ENCODE data around the gene SNX6.

The SNX6 gene

GRCh38 chr14:34610101-34610500 lies 19.8 kb downstream of the SNX6 start:
- TF ChIP-seq GATA3 (IDR thresholded peaks at IDR 0.05; ENCODE audit: low read depth, low read length) (no peak), GATA2 (IDR thresholded peaks at IDR 0.05; ENCODE audit: low read depth, low read length) (no peak)

DNA sequence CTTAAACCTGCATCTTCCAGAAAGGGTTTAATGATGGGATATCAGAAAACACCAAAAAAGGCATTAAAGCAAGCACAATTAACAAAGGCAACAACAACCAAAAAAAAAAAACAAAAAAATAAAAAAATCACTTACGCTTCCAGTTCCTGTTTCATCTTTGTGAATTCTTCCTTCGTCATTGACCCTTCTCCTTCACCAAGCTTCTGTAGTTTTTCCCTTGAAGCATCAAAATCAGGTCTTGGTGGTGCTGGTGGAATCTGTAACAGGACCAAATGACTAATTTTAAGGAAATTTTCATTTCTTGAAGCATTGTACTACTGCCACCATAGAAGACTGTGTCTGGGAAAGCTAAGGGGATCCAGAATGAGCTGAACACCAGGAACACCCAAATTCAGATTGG lies 24.5 kb downstream of the SNX6 start:
- no peak for TF ChIP-seq GATA3 (IDR thresholded peaks at IDR 0.05; ENCODE audit: low read depth, low read length)
- TF ChIP-seq GATA2 (IDR thresholded peaks at IDR 0.05; ENCODE audit: low read depth, low read length), result no peak

- TF ChIP-seq GATA2 (IDR thresholded peaks at IDR 0.05; ENCODE audit: low read depth, low read length) (no peak), GATA3 (IDR thresholded peaks at IDR 0.05; ENCODE audit: low read depth, low read length) (no peak)
These were observed 25.0 kb downstream of the SNX6 start for GRCh38 chr14:34604995-34605394.

DNA sequence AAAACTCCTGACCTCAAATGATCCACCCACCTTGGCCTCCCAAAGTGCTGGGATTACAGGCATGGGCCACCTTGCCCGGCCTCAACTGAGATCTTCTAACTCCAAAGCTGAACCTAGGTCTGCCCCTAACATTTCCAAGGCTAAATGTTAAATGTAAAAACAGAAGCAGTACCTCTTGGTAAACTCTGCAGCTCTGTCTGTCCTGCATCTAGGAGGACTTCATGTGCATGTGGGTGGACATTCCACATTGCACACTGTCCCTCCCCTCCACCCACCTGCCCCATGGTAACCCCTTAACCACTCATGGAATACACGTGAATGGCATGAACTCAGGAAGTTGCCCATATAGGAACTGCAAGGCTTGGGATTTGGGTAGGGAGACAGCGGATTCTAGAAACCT lies 33.1 kb downstream of the SNX6 start:
- TF ChIP-seq GATA3 (IDR thresholded peaks at IDR 0.05; ENCODE audit: low read depth, low read length) (no peak), GATA2 (IDR thresholded peaks at IDR 0.05; ENCODE audit: low read depth, low read length) (no peak)

DNA sequence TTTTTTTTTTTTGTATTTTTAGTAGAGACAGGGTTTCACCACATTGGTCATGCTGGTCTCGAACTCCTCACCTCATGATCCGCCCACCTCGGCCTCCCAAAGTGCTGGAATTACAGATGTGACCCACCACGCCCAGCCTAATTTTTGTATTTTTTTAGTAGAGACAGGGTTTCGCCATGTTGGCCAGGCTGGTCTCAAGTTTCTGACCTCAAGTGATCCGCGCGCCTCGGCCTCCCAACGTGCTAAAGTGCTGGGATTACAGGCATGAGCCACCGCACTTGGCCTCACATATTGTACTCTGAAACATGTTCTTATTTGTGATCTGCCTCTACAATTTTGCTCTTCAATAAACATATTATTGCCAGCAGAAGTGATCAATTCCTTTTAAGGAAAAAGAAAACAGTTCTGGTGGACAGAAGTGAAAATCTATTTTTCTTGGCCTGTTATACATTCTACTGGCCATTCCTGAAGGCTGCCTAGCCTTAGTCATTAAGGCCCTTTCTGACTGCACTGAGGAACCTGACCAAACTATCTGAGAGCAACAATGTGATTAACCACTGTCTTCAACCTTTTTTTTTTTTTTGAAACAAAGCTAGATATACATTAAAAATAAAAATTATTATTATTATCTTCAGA lies 36.1 kb downstream of the SNX6 start:
- TF ChIP-seq GATA3 (IDR thresholded peaks at IDR 0.05; ENCODE audit: low read depth, low read length) (no peak), GATA2 (IDR thresholded peaks at IDR 0.05; ENCODE audit: low read depth, low read length) (no peak)

- TF ChIP-seq GATA3 (IDR thresholded peaks at IDR 0.05; ENCODE audit: low read depth, low read length), result no peak
- TF ChIP-seq GATA2 (IDR thresholded peaks at IDR 0.05; ENCODE audit: low read depth, low read length), result no peak
These were observed 37.3 kb downstream of the SNX6 start for GRCh38 chr14:34592623-34593022.

DNA sequence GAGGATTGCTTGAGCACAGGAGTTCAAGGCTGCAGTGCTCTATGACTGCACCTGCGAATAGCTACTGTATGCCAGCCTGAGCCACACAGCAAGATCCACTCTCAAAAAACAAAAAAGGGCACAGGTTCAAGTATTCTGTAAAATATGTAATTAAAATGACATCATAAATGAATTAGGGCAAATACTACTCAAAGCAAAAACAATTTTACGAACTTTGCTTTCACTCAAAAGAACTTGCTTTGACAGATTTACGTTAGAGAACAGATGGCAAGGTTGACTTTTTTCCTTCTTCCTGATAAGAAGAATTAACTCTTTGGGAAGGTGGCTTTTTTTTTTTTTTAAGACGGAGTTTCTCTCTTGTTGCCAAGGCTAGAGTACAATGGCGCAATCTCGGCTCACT lies 46.4 kb downstream of the SNX6 start:
- TF ChIP-seq GATA2 (IDR thresholded peaks at IDR 0.05; ENCODE audit: low read depth, low read length), result no peak
- no peak for TF ChIP-seq GATA3 (IDR thresholded peaks at IDR 0.05; ENCODE audit: low read depth, low read length)

DNA sequence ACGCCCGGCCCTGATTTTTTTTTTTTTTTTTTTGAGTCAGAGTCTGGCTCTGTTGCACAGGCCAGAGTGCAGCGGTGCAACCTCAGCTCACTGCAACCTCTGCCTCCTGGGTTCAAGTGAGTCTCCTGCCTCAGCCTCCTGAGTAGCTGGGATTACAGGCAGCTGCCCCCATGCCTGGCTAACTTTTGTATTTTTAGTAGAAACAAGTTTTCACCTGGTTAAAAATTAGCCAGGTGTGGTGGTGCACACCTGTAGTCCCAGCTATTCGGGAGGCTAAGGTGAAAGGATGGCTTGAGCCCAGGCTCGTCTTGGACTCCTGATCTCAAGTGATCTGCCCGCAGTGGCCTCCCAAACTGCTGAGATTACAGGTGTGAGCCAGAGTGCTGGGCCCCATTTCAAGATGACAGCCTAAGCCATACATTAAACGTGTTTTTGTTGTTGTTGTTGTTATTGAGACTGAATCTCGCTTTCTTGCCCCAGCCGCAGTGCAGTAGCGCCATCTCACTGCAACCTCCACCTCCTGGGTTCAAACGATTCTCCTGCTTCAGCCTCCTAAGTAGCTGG lies 47.7 kb downstream of the SNX6 start:
- TF ChIP-seq GATA2 (IDR thresholded peaks at IDR 0.05; ENCODE audit: low read depth, low read length), result no peak

DNA sequence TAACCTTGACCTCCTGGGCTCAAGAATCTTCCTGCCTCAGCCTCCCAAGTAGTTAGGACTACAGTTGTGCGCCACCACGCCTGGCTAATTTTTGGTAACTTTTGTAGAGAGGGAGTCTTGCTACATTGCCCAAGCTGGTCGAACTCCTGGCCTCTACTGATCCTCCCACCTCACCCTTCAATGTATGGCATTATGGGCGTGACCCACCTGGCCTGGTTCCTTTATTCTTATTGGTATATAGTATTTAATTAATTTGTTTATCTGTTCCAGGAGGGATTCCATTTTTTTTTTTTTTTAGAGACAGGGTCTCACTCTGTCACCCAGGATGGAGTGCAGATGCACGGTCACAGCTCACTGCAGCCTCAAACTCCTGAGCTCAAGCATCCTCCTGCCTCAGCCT lies 49.6 kb downstream of the SNX6 start:
- TF ChIP-seq GATA2 (IDR thresholded peaks at IDR 0.05; ENCODE audit: low read depth, low read length) (no peak), GATA3 (IDR thresholded peaks at IDR 0.05; ENCODE audit: low read depth, low read length) (no peak)

DNA sequence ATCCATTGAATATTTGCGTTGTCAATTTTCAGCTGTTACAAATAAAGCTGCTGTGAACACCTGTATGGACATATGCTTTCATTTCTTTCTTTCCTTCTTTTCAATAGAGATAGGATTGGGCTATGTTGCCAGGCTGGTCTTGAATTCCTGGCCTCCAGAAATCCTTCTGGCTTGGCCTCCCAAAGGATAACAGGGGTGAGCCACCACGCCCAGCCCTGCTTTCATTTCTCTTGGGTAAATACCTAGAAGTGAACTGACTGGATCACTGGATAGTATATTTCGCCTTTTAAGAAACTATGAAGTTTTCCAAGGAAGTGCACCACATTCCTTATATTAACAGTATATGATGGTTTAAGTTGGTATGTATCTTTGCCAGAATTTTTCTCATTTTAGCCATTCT lies 58.2 kb downstream of the SNX6 start:
- TF ChIP-seq GATA2 (IDR thresholded peaks at IDR 0.05; ENCODE audit: low read depth, low read length) (no peak), GATA3 (IDR thresholded peaks at IDR 0.05; ENCODE audit: low read depth, low read length) (no peak)

- TF ChIP-seq GATA3 (IDR thresholded peaks at IDR 0.05; ENCODE audit: low read depth, low read length) (no peak), GATA2 (IDR thresholded peaks at IDR 0.05; ENCODE audit: low read depth, low read length) (no peak)
These were observed 60.2 kb downstream of the SNX6 start for GRCh38 chr14:34569750-34570149.

DNA sequence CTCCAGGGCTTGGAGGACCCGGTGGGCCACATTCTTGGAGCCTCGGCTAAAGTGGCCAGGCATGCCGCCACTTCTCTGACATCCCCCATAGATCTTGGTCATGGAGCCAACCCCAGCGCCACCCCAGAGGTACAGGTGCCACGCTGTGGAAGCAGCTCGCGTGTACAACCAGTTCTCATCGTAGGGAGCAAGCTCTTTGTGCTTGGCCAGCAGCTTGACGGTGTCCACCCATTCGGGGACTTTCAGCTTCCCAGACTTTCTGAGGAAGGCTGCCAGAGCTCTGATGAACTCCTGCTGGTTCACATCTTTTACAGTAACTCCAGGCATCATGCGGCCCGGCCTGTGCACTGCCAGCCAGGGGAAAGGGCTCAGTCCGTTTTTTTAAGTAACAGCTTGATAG lies 61.1 kb downstream of the SNX6 start:
- TF ChIP-seq GATA3 (IDR thresholded peaks at IDR 0.05; ENCODE audit: low read depth, low read length), result no peak
- no peak for TF ChIP-seq GATA2 (IDR thresholded peaks at IDR 0.05; ENCODE audit: low read depth, low read length)

- no peak for TF ChIP-seq GATA3 (IDR thresholded peaks at IDR 0.05; ENCODE audit: low read depth, low read length)
- no peak for TF ChIP-seq GATA2 (IDR thresholded peaks at IDR 0.05; ENCODE audit: low read depth, low read length)
These were observed 67.2 kb downstream of the SNX6 start for GRCh38 chr14:34562776-34563150.

DNA sequence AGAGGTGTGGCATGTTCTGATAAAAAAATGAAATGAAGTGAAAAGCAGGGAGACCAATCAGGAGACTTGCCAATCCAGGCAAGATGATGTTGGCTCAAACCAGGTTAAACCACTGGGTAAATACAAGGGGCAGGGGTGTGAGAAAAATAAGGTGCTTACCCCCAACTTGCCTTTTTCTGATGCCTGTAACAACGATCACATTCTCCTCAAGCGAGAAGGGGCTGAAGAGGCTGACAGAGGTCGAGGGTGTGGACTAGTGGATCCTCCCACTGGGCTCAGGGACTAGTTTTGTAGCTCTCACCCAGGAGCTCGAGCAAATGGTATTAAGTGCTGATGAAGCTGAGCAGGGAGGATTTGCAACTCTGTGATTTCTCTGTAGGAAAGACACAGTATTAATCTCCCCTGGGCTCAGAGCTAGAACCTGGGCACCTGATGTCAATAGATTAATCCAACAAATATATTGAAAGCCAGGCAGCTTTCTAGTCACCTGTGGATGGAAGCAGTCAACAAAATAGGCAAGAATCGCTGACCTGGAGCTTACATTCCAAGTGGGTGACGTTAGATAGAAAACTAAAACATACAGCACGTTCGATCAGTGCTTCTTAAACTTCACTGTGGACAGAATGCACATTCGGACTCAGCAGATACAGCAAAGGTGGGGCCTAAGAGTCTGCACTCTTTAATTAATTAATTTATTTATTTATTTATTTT lies 75.3 kb downstream of the SNX6 start:
- TF ChIP-seq GATA3 (IDR thresholded peaks at IDR 0.05; ENCODE audit: low read depth, low read length) (no peak), GATA2 (IDR thresholded peaks at IDR 0.05; ENCODE audit: low read depth, low read length) (no peak)

- TF ChIP-seq GATA2 (IDR thresholded peaks at IDR 0.05; ENCODE audit: low read depth, low read length) (no peak), GATA3 (IDR thresholded peaks at IDR 0.05; ENCODE audit: low read depth, low read length) (no peak)
These were observed 81.4 kb downstream of the SNX6 start for GRCh38 chr14:34548472-34548981.

All from SH-SY5Y (cell line).